ENCODE measurements around the gene IGF1. TPM values are rescaled to one million over a fixed set of nuclear protein-coding genes. Genes with fewer than 3 reads are reported as not detected.

The IGF1 gene
- total RNA-seq, 6 experiments from 2014 or later: 0.34 to 0.81 (median 0.51) TPM; not detected in 2

GRCh38 chr12:102512523-102512922 is 32.2 kb upstream of the IGF1 start:
- H3K9me3 Mint-ChIP-seq: no peaks in the 10 kb centered on the region
- H3K27ac Mint-ChIP-seq: no peak overlapping the region
- no peak for DNase-seq
- TF ChIP-seq, protein P1, sequence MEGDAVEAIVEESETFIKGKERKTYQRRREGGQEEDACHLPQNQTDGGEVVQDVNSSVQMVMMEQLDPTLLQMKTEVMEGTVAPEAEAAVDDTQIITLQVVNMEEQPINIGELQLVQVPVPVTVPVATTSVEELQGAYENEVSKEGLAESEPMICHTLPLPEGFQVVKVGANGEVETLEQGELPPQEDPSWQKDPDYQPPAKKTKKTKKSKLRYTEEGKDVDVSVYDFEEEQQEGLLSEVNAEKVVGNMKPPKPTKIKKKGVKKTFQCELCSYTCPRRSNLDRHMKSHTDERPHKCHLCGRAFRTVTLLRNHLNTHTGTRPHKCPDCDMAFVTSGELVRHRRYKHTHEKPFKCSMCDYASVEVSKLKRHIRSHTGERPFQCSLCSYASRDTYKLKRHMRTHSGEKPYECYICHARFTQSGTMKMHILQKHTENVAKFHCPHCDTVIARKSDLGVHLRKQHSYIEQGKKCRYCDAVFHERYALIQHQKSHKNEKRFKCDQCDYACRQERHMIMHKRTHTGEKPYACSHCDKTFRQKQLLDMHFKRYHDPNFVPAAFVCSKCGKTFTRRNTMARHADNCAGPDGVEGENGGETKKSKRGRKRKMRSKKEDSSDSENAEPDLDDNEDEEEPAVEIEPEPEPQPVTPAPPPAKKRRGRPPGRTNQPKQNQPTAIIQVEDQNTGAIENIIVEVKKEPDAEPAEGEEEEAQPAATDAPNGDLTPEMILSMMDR (IDR thresholded peaks at IDR 0.05): no peak
- H3K4me3 Mint-ChIP-seq: no peak overlapping the region
- no peaks in the 10 kb centered on the region for H3K36me3 Mint-ChIP-seq (ENCODE audit: low read depth)
- H3K4me1 Mint-ChIP-seq (ENCODE audit: low read depth): peaks cover 4% of the 10 kb centered on the region; the same call in 1 of the 2 replicates
- peaks cover 2% of the 10 kb centered on the region; the same call in 1 of the 2 replicates for H3K27me3 Mint-ChIP-seq (ENCODE audit: insufficient read depth)

DNA sequence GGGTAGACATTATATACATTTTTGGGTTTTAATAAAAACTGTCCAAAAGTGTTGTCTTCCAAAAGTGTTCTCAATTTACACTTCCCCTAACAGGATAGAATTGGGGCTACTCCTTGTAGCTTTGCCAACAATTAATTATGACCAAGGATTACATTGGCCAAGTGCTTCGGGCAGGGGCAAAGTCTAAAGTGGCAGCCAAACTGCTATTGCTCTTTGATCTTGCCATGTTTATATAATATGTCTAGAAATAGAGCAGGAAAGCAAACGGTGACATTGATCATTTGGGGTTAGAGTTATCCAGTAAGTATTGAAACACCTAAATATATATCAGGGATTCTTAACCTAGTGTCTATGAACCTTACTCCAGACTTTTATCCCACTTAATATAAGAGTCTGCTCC is 31.2 kb upstream of the IGF1 start:
- TF ChIP-seq, protein P1 (IDR thresholded peaks at IDR 0.05): no peak
- peaks cover 7% of the 10 kb centered on the region for H3K9me3 Mint-ChIP-seq
- no peak for DNase-seq

GRCh38 chr12:102510463-102510862 is 30.1 kb upstream of the IGF1 start:
- H3K4me1 Mint-ChIP-seq (ENCODE audit: low read depth): peaks cover 4% of the 10 kb centered on the region; the same call in 1 of the 2 replicates
- H3K27me3 Mint-ChIP-seq (ENCODE audit: insufficient read depth): peaks cover 2% of the 10 kb centered on the region; the same call in 1 of the 2 replicates
- H3K4me3 Mint-ChIP-seq: no peak overlapping the region
- TF ChIP-seq, protein P1 (IDR thresholded peaks at IDR 0.05): no peak
- no peaks in the 10 kb centered on the region for H3K36me3 Mint-ChIP-seq (ENCODE audit: low read depth)
- peaks cover 11% of the 10 kb centered on the region for H3K9me3 Mint-ChIP-seq
- no peak overlapping the region for H3K27ac Mint-ChIP-seq
- DNase-seq: no peak

More for the DNA sequence above, 31.2 kb upstream of the IGF1 start:
- Mint-ChIP-seq H3K27me3 (ENCODE audit: insufficient read depth) (peaks cover 2% of the 10 kb centered on the region; the same call in 1 of the 2 replicates), H3K4me3 (no peak overlapping the region), H3K4me1 (ENCODE audit: low read depth) (peaks cover 4% of the 10 kb centered on the region; the same call in 1 of the 2 replicates), H3K27ac (no peak overlapping the region), H3K36me3 (ENCODE audit: low read depth) (no peaks in the 10 kb centered on the region)

DNA sequence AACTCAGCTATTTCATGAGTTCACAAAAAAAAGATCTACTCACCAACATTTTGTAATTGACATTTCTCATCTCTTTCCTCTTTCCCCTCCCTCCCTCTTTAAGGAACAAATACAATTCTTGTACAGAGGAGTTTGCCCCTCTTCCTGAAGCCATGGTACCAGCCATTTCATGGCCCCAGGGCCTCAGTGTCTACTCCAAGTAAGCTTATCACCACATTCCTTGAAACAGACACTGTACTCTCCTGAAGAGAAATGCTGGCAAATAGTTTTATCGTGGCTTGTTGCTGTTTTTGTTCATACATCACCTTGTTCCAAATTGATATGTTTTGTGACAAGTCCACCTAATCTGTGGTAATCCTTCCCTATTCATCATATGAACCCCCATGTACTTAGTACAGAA is 29.7 kb upstream of the IGF1 start:
- Mint-ChIP-seq H3K9me3 (peaks cover 11% of the 10 kb centered on the region), H3K36me3 (ENCODE audit: low read depth) (no peaks in the 10 kb centered on the region), H3K27me3 (ENCODE audit: insufficient read depth) (peaks cover 2% of the 10 kb centered on the region; the same call in 1 of the 2 replicates), H3K27ac (no peak overlapping the region), H3K4me3 (no peak overlapping the region), H3K4me1 (ENCODE audit: low read depth) (peaks cover 4% of the 10 kb centered on the region; the same call in 1 of the 2 replicates)
- no peak for DNase-seq
- TF ChIP-seq, protein P1 (IDR thresholded peaks at IDR 0.05): no peak

GRCh38 chr12:102509123-102509626 is 28.8 kb upstream of the IGF1 start:
- TF ChIP-seq, protein P1 (IDR thresholded peaks at IDR 0.05): no peak
- H3K9me3 Mint-ChIP-seq: peaks cover 11% of the 10 kb centered on the region
- no peaks in the 10 kb centered on the region for H3K36me3 Mint-ChIP-seq (ENCODE audit: low read depth)
- peaks cover 4% of the 10 kb centered on the region; the same call in 1 of the 2 replicates for H3K4me1 Mint-ChIP-seq (ENCODE audit: low read depth)
- H3K4me3 Mint-ChIP-seq: no peak overlapping the region
- peaks cover 2% of the 10 kb centered on the region; the same call in 1 of the 2 replicates for H3K27me3 Mint-ChIP-seq (ENCODE audit: insufficient read depth)
- no peak overlapping the region for H3K27ac Mint-ChIP-seq
- DNase-seq: no peak

Data from HFFc6 (cell line).